Hippocampal formation (tissue), 2 donors: ENCODE results near the gene AUTS2.
A peak's percentile ranks its signal among the peaks of the same experiment; 100 is the strongest.

Experiments used
- DNase-seq, 2 donors: peaks; one replicate each; lab custom pipeline; 2025; lab: John Stamatoyannopoulos, UW

AUTS2 gene

GRCh38 chr7:70743531-70744325, 1145.5 kb downstream of the AUTS2 start:
- DNase-seq: no peak

- no peak for DNase-seq
These were observed 1146.2 kb downstream of the AUTS2 start for GRCh38 chr7:70744492-70744891.

- DNase-seq: no peak
These were observed 1151.6 kb downstream of the AUTS2 start for GRCh38 chr7:70749831-70750230.

DNA sequence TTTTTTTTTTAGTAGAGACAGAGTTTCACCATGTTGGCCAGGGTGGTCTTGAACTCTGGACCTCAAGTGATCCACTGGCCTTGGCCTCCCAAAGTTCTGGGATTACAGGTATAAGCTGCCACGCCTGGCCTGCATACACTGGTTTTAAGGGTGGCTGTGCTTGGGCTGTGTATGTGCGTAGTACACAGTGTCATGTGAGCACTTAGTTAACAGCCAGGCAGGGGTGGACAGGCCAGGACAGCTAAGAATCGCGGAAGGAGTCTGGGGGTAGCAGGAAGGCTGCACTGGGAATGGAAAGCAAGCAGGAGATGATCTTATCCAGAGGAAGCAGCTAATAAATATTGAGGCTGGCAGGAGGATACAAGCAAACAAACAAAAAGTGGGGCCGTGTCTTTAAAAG, 1153.6 kb downstream of the AUTS2 start:
- no peak for DNase-seq

GRCh38 chr7:70752794-70753241, 1154.5 kb downstream of the AUTS2 start:
- no peak for DNase-seq

GRCh38 chr7:70756789-70757188, 1158.5 kb downstream of the AUTS2 start:
- DNase-seq: no peak

DNA sequence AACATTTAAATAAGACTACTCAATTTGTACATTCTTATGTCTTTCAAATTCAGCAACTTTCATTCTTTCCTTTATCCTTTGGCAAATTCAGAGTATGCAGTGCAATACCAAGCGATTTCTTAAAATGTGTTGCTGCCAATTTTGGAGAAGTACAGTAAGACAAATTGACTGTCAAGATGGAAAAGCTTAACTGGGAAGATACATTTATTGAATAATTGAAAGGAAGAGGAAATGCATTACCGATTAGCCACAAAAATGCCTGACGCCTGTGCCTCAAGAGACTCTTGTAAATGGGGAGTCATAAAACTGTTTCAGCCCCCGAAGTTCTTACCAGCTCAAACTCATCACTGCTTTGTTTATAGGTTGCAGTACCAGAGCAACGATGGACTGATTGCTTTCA, 1160.4 kb downstream of the AUTS2 start:
- no peak for DNase-seq

DNA sequence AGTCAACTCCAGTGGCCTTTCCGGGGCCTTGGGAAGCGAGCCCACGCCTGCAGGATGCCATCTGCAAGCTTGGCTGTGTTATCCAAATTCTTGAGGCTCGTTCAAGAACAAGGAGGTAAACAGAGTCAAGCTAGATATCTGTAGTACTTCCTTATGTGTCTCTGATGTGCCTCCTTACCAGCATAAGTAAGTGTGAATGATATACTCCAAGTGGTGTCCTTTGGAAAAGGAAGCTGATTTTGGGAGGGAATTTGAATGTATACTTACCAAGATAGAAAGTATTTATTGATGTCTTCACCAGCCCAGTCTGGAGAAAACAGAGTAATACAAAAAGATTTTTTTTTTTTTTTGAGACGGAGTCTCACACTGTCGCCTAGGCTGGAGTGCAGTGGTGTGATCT, 1161.4 kb downstream of the AUTS2 start:
- no peak for DNase-seq

DNA sequence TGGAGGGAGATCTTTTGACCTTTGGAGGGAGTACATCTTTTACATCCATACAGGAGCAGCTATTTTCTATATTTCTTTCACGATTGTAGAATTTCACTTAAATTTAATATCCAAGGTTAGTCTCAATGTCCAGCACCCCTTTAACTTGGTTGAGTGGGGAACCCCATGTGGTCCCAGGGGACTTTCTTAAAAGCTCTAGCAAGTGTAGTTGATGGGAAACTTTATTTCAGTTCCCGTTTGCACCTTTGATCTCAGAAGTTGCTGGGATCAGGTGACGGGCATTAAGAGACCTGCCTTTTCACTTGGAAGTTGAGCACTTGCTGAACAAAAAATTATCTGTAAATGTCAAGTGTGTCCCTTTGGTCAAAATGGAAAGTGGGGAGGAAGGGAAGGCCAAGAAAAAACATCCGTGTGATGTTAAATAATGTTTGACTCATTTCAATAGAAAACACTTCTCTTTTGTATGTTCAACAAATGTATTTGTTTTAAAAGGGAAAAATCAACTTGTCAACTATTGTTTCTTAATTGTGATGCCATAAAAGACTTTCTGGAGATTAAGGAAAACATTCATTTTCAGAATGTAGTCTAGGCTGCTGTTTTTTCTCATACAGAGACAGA, 1163.5 kb downstream of the AUTS2 start:
- DNase-seq: no peak

GRCh38 chr7:70762696-70763095, 1164.4 kb downstream of the AUTS2 start:
- no peak for DNase-seq

- peak in 1 of 2 donors; percentile 13 for DNase-seq
These were observed 1165.9 kb downstream of the AUTS2 start for GRCh38 chr7:70763961-70764691.

DNA sequence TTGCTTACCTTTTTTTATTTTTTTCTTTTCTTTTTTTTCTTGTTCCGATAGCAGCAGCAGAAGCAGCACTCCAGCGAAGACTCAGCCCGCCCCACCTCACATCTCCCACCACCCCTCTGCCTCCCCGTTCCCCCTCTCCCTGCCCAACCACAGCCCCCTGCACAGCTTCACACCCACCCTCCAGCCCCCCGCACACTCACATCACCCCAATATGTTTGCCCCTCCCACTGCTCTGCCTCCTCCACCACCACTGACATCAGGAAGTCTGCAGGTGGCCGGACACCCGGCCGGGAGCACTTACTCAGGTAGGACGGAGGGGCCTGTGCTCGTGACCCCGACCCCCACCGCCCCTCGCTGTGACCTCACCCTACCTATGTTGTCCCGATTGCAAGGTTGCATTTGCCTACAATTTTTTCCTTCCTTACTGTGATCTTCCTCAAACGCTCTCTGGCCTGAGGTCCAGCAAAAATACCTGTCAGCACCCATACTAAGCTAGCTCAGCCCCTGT, 1166.5 kb downstream of the AUTS2 start:
- no peak for DNase-seq

GRCh38 chr7:70765651-70766050, 1167.4 kb downstream of the AUTS2 start:
- no peak for DNase-seq

DNA sequence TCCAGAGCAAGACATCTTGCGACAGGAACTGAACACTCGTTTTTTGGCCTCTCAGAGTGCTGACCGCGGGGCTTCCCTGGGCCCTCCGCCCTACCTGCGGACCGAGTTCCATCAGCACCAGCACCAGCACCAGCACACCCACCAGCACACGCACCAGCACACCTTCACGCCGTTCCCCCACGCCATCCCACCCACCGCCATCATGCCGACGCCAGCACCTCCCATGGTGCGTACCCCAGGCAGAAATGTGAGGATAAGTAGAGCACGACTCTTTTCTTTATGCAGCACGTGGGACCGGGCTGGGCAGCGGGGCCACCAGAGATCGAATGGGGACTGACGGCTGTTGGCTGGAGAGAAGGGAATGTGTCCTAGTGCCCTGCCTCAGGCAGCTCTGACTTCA, 1167.8 kb downstream of the AUTS2 start:
- no peak for DNase-seq

DNA sequence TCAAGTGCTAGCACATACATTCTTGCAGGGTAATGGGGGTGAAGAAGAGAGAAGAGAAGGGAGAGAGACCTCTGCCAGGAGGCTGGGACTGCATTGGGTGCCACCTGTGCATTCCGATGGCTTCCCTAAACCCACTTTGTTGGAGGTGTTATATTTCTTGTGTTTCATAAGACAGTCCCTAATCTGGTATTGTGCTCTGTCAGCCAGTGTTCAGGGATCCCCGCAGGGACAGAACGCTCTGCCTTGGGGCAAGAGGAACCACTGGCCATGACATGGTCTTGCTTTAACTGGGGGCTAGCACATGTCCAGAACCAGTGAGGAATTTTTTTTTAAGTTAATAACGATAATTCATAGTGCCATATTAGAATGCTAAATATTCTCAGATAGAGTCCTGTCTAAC, 1168.4 kb downstream of the AUTS2 start:
- no peak for DNase-seq

- no peak for DNase-seq
These were observed 1171.9 kb downstream of the AUTS2 start for GRCh38 chr7:70770154-70770553.

GRCh38 chr7:70771451-70771850, 1173.2 kb downstream of the AUTS2 start:
- DNase-seq: no peak

DNA sequence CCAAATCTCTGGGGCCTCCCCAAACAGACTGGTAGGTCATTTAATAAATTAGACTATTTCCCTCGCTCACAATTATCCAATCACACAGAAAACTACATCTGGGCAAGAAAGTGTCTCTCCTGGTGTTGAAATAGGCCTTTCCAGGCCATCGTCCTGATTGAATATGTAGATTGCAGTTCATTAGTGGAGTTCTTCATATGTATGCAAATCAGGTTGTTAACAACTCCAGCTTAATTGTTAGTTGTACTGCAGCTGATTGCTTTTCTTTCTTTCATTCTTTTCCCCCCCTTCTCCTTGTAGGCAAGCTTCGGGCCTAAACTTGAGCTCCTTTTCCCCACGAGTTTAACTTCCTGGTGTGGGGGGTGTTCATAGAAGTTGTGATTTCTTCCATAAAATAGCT, 1174.6 kb downstream of the AUTS2 start:
- DNase-seq: peak in 1 of 2 donors; percentile 20

DNA sequence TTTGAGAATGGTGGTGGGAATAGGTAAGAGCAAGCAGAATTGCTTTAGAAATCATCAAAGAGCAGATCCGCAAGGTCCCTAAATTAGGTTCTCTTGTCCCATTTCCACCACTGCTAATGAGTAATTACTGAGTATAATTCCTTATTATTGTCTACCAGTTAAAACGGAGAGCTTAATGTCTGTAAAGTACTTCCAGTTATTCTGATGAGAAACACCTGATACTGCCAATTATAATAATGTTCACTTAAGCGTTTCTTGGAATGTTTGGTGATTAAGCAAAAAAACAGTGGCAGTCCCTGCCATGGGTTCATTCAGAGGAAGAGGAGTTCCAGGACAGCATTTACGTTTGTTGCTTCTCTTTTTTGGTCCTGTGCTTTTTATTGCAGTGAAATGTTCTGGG, 1175.1 kb downstream of the AUTS2 start:
- DNase-seq: no peak

DNA sequence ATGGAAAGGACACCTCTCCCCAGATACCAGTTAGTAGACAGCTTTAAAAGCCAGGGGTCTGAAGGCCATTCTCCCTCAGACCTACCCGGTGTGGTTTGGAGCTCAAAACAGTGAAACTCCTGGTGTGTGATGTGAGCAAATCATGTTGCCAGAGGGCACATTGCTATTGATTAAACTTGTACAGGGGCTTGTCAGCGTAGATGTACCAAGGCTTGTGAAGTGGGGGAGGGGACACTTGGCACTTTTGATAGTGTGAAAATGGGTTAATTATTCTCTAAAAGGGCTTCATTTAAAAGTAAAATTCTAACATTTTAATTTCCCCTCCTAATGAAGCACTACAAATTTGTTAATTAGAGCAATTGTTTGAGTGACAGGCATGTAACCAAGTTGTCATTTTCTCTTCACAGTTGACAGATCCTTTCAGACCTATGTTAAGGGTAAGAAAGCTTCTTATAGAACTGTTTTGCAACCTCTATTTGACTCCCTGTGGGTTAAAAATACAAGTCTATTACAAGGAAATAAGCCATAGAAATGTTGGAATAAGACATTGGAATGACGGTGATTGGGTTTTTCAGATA, 1176.8 kb downstream of the AUTS2 start:
- no peak for DNase-seq

GRCh38 chr7:70775570-70776156, 1177.4 kb downstream of the AUTS2 start:
- DNase-seq: no peak

DNA sequence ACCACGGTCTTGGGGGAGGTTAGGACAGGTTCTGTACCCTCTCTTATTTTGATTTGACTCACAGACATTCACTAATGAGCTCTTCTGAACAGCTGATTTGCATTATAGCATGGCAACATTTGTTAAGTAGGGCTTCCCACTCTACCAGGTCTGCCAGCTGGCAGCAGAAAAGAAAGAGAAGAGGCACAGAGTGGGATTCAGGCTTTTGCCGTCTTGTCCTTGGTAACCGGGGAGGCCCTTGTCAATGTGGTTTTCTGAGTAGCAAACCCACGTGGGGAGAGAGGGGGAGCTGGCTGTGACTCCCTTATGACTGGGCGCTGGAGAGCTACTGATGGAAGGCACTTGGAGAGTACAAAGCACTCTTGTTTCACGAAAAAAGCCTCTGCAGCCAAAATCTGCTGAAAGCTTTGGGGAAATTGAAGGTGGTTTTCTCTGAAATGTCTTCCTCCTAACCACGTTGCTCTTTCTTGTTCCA, 1178.4 kb downstream of the AUTS2 start:
- peak; percentile 73 to 87 for DNase-seq
